Cardiac muscle cell (in vitro differentiated cells and primary cell): Measurements from ENCODE around the gene ANKZF1. TPM values are rescaled to one million over a fixed set of nuclear protein-coding genes. Genes with fewer than 3 reads are reported as not detected.
A peak's percentile ranks its signal among the peaks of the same experiment; 100 is the strongest.

Experiments used
- DNase-seq, 2 donors: peaks; one replicate each; pipeline versions ENCODE4 v3.0.0 to v3.0.0-alpha.2; 2010 to 2017; ENCODE audit warnings: low read depth in 1 of 2, low spot score in 1 of 2
- H3K27ac ChIP-seq: fragments of 200-600 bp; sonication (generic); 2 replicates; pipeline ENCODE4 v1.5.1; 2016
- H3K27me3 ChIP-seq: fragments of 200-600 bp; sonication (generic); 2 replicates; pipeline ENCODE4 v1.6.0; 2016; ENCODE audit warnings: control low read depth
- H3K36me3 ChIP-seq: fragments of 200-600 bp; sonication (generic); 2 replicates; pipeline ENCODE4 v1.5.1; 2016; ENCODE audit warnings: control low read depth
- H3K4me1 ChIP-seq: fragments of 200-600 bp; sonication (generic); 2 replicates; pipeline ENCODE4 v1.8.1; 2017; ENCODE audit warnings: low read depth, mild to moderate bottlenecking, mixed run types
- H3K4me3 ChIP-seq: fragments of 200-600 bp; sonication (generic); 2 replicates; pipeline ENCODE4 v1.5.1; 2016; ENCODE audit warnings: mild to moderate bottlenecking
- H3K9me3 ChIP-seq: fragments of 200-600 bp; sonication (generic); 2 replicates; pipeline ENCODE4 v1.5.1; 2017; ENCODE audit warnings: low read depth, mild to moderate bottlenecking, control low read depth
- polyA plus RNA-seq: library from polyadenylated mRNA; unstranded; fragments of >200 nt; fragmentation: Nextera tagmentation; extraction: Ambion mirVana; gene quantifications from 2 replicates; pipeline ENCODE4 v1.2.1, GENCODE V29; 2016
- total RNA-seq: library from RNA; depleted of rRNA; stranded (reverse); fragments of >200 nt; gene quantifications from 2 replicates; pipeline ENCODE4 v1.2.3, GENCODE V29; 2016
- TF ChIP-seq, protein P1 (sequence below): IDR thresholded peaks from 2 replicates; pipeline ENCODE4 v1.5.1; 2012; ENCODE audit warnings: low read depth, mild to moderate bottlenecking, low read length

Gene ANKZF1
- total and polyA plus RNA-seq, 2 experiments from 2014 or later: 139 to 175 TPM

DNA sequence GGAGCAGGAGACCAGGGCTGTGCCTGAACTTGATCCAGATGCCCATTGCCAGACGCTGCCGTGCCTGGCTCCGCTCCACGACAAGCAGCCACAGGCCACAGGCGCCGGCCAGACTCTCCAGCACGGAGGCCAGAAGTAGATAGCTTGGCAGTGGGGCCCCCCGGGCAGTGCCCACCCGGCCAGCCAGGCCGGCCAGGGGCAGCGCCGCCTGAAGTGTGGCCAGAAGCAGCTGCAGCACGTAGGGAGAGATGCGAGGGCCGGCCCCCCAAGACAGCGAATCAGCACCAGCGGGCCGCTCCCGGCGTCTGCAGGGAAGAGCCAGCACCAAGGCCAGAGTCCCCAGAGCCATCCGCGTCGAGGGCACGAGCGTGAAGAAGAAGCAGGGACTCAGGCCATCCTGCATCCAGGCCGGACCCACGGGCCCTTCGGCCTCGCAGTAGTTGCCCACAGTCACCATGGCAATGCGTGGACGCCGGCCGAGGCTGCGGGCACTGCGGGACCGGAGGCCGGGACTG, 11.3 kb upstream of the ANKZF1 start:
- DNase-seq: peak; percentile 81 to 90
- H3K4me1 ChIP-seq: peaks cover 12% of the 10 kb centered on the region

DNA sequence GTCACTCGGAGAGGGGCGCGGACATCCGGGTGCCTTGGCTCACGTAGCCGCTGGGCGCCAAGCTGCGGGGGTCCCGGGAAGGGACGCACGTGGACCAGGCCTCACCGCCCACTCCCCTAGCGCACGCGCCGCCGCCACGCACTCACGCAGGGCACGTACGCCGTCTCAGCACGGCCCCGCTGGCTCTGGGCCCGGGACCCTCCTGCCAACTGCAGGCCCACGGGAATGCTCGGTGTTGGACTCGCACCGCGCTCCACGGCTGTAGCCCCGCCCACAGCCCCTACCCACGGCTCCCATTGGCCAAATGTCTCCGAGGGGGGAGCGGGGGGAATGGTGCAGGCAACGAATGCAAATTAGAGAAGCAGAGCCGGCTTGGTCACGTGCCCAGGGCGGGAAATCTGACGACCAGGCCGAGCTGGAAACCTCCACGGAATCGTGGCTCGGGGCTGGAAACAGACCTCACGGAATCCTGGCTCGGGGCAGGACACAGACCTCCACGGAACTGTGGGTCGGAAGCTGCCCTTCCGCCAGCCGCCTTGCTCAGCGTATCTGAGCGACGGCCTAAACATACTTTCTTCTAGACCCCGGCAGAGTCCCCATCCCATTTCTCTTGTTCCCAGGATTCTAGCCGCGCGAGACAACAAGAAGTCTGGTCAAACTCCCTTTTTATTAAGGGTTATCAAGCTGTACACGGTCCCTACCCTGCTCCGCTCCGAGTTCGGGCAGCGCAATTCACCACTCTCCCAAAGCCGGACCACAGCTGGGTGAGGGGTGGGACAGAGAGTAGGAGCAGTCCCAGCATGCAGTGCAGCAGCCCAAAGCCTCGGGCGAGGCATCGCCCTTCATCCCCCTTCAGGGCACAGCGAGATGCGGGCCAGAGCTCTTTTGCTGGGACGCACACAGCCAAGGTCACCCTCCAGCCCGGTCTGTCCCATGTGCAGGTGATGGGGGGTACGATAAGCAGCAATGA, 10.6 kb upstream of the ANKZF1 start, which contains the start of gene ABCB6:
TSS of gene ABCB6 (minus strand) at position 227 of the 970 bp plus-strand sequence. CDS start 285 bp downstream, outside the sequence.
- Histone ChIP-seq H3K27ac (peak within 1 kb of the TSS; percentile 80), H3K36me3 (peaks cover 40% of the 10 kb centered on the region), H3K9me3 (no peaks in the 10 kb centered on the region), H3K4me1 (peaks cover 12% of the 10 kb centered on the region), H3K27me3 (no peaks in the 10 kb centered on the region), H3K4me3 (peak within 1 kb of the TSS; percentile 34)
- TF ChIP-seq, protein P1, sequence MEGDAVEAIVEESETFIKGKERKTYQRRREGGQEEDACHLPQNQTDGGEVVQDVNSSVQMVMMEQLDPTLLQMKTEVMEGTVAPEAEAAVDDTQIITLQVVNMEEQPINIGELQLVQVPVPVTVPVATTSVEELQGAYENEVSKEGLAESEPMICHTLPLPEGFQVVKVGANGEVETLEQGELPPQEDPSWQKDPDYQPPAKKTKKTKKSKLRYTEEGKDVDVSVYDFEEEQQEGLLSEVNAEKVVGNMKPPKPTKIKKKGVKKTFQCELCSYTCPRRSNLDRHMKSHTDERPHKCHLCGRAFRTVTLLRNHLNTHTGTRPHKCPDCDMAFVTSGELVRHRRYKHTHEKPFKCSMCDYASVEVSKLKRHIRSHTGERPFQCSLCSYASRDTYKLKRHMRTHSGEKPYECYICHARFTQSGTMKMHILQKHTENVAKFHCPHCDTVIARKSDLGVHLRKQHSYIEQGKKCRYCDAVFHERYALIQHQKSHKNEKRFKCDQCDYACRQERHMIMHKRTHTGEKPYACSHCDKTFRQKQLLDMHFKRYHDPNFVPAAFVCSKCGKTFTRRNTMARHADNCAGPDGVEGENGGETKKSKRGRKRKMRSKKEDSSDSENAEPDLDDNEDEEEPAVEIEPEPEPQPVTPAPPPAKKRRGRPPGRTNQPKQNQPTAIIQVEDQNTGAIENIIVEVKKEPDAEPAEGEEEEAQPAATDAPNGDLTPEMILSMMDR: no peak
- peak; percentile 93 to 98 for DNase-seq

More for the DNA sequence above, 11.3 kb upstream of the ANKZF1 start:
- Histone ChIP-seq H3K4me3 (peak overlapping the region; percentile 34), H3K27ac (peak overlapping the region; percentile 80), H3K9me3 (no peaks in the 10 kb centered on the region), H3K36me3 (peaks cover 33% of the 10 kb centered on the region), H3K27me3 (no peaks in the 10 kb centered on the region)
- TF ChIP-seq, protein P1: no peak

DNA sequence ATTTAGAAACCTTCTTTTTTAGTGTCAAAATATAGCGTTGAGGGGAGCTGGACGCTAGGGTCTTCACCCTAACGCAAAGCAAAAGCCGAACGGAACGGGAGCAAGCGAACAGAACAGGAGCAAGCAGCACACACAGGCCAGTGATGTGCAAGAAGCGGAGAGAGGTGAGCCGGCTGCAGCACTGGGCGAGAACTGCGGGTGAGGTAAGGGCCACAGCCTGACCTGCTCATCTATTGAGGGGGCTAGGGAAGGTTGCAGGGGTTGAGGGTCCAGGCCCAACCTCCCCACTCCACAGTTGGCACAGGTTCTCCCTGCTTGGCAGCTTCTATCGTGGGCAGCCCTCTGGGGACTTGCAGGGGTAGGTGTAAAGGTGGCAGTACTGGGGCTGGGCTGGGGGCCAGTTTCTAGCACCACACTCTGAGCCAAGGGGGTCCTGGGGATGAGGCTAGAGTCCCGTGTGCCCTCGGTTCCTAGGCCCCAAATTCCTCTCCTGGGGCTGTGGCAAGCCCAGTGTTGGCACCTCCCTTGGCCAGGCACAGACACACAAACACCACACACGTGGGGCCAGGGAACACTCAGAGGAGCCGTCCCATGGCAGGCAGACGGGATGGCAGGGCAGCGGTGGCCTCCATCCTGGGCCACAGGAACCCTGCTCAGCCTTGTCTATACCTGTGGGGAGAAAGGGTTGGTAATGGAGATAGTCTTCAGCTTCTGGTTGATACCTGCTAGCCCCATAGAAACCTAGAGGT, 9.6 kb upstream of the ANKZF1 start:
- no peaks in the 10 kb centered on the region for H3K9me3 ChIP-seq
- TF ChIP-seq, protein P1: no peak

DNA sequence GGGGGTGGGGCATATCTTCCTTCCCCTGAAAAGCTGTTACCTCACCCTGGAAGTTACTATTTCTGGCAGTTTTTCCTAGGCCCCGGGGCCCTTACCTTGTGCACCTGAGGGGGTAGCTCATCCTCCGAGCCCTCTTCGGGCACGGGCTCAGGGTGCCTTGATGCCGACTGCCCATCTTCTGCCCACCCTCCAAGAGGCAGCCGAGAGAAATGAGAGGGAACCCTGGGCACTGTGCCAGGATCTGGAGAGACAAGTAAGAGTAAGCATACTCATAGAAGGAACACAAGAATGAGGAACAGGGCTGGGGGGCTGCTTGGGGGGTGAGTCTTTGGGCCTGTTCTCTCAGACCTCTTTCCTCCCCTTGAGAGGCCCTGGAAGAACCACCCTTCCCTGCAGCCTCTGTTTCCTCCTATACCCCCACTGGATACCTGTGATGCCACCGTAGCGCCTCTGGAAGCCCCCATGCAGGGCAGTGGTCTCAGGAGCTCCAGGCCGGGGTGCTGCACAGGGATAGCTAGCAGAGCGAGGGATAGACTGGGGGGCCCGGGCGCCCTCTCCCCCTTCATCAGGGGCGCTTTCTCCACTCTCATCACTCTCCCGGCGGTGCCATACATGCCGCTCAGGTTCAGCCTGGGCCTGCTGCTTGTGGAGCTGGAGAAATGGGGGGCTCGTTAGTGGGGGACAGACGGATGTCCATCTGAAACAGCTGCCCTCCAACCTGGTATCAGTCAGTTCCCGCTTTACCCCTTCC, 8.8 kb upstream of the ANKZF1 start:
- peaks cover 12% of the 10 kb centered on the region for H3K4me1 ChIP-seq
- H3K4me3 ChIP-seq: no peak overlapping the region
- no peaks in the 10 kb centered on the region for H3K27me3 ChIP-seq
- no peak overlapping the region for H3K27ac ChIP-seq
- H3K36me3 ChIP-seq: peaks cover 56% of the 10 kb centered on the region
- TF ChIP-seq, protein P1: no peak
- no peaks in the 10 kb centered on the region for H3K9me3 ChIP-seq
- no peak for DNase-seq

More for the DNA sequence above, 9.6 kb upstream of the ANKZF1 start:
- DNase-seq: no peak
- H3K27me3 ChIP-seq: no peaks in the 10 kb centered on the region
- peaks cover 12% of the 10 kb centered on the region for H3K4me1 ChIP-seq
- H3K36me3 ChIP-seq: peaks cover 50% of the 10 kb centered on the region
- no peak overlapping the region for H3K4me3 ChIP-seq
- no peak overlapping the region for H3K27ac ChIP-seq
